K562 (cell line): ENCODE results near the gene PALMD. TPM values are rescaled to one million over a fixed set of nuclear protein-coding genes. Genes with fewer than 3 reads are reported as not detected.
A peak's percentile ranks its signal among the peaks of the same experiment; 100 is the strongest.

ENCODE experiments used
- BCOR ChIP-seq: fragments of 450-650 bp; IDR thresholded peaks from 2 replicates; pipeline ENCODE4 v1.6.1; 2016
- CBFB ChIP-seq: sonication (generic); formaldehyde crosslinking; IDR thresholded peaks from 2 replicates; pipeline ENCODE4 v1.4.0; 2020; ENCODE audit warnings: mild to moderate bottlenecking, missing genetic modification reagents
- HNRNPH1 ChIP-seq: fragments of 200-400 bp; formaldehyde crosslinking; optimal IDR thresholded peaks from 2 replicates; pipeline ENCODE3; 2017; ENCODE audit warnings: low read depth, mild to moderate bottlenecking, low read length, moderate library complexity
- HSF4 ChIP-seq: fragments of 250-450 bp; sonication (Bioruptor Pico); IDR thresholded peaks from 2 replicates; pipeline ENCODE4 v2.1.2; 2022; ENCODE audit warnings: mild to moderate bottlenecking, moderate library complexity, borderline replicate concordance
- MBD2 ChIP-seq: sonication (generic); IDR thresholded peaks from 2 replicates; pipeline ENCODE4 v1.6.1; 2016; ENCODE audit warnings: low read depth, borderline replicate concordance
- MEF2A ChIP-seq: IDR thresholded peaks from 2 replicates; pipeline ENCODE4 v1.6.1; 2011; ENCODE audit warnings: low read depth, mild to moderate bottlenecking, low read length, moderate library complexity; ENCODE audit not compliant: control insufficient read depth
- PRMT5 ChIP-seq: sonication (generic); formaldehyde crosslinking; IDR thresholded peaks from 2 replicates; pipeline ENCODE4 v1.5.0; 2020; ENCODE audit warnings: missing genetic modification reagents
- RBM15 ChIP-seq: fragments of 200-400 bp; formaldehyde crosslinking; IDR thresholded peaks from 2 replicates; pipeline ENCODE4 v1.6.1; 2018; ENCODE audit warnings: mild to moderate bottlenecking, low read length, moderate library complexity; ENCODE audit not compliant: insufficient read depth
- SMARCB1 ChIP-seq: IDR thresholded peaks from 2 replicates; pipeline ENCODE4 v1.6.1; 2011; ENCODE audit warnings: improper control_type of control experiment, low read depth; ENCODE audit not compliant: insufficient read length
- ZKSCAN3 ChIP-seq: fragments of 250-450 bp; sonication (Bioruptor Pico); IDR thresholded peaks from 2 replicates; pipeline ENCODE4 v1.4.0; 2020
- ZNF311 ChIP-seq: fragments of 250-450 bp; sonication (Bioruptor Pico); IDR thresholded peaks from 2 replicates; pipeline ENCODE4 v1.4.0; 2020; ENCODE audit warnings: mild to moderate bottlenecking, moderate library complexity
- ZNF696 ChIP-seq: fragments of 250-450 bp; sonication (Bioruptor Pico); conservative IDR thresholded peaks from 2 replicates; pipeline ENCODE4 v1.4.0; 2020; ENCODE audit warnings: mild to moderate bottlenecking, moderate library complexity
- polyA plus RNA-seq, 8 experiments: library from polyadenylated mRNA; depleted of rRNA in 4 of 8; stranded (reverse) in 5 of 8; unstranded in 3 of 8; fragments of >200 nt; fragmentation: Nextera tagmentation in 2 of 8; fragmentation: Illumina TruSeq in 1 of 8; extraction: Ambion mirVana in 2 of 8; extraction: Trizol in 1 of 8; gene quantifications; 2 replicates each; pipeline versions ENCODE4 v1.2.1 to v1.2.3, GENCODE V29; 2011 to 2014; ENCODE audit warnings: inconsistent platforms in 1 of 8, missing spikeins in 1 of 8
- total RNA-seq, 7 experiments: library from RNA; depleted of rRNA in 6 of 7; stranded (reverse); fragments of >200 nt in 6 of 7; fragmentation: Illumina TruSeq in 2 of 7; extraction: Trizol in 2 of 7; gene quantifications; 2 replicates each; pipeline versions ENCODE4 v1.2.1 to v1.2.3, GENCODE V29; 2011 to 2021; ENCODE audit warnings: low replicate concordance in 1 of 7
- TF ChIP-seq, protein P1 (sequence below): fragments of 450-650 bp; IDR thresholded peaks from 2 replicates; pipeline ENCODE4 v1.6.1; 2016; ENCODE audit warnings: mild to moderate bottlenecking, moderate library complexity
- TF ChIP-seq, protein P2 (sequence below): fragments of 250-450 bp; sonication (Bioruptor Pico); IDR thresholded peaks from 2 replicates; pipeline ENCODE4 v1.5.0; 2021; ENCODE audit warnings: mild to moderate bottlenecking, borderline replicate concordance
- TF ChIP-seq, protein P3 (sequence below): sonication (generic); formaldehyde crosslinking; IDR thresholded peaks from 2 replicates; pipeline ENCODE4 v1.8.1; 2023; ENCODE audit warnings: mild to moderate bottlenecking, missing genetic modification reagents, moderate library complexity

PALMD gene
- total and polyA plus RNA-seq, 9 of the 15 experiments (the other 6 are each of a cell fraction or from before 2014, with no cell fraction given), result 2.7 to 13.5 (median 5.4) TPM

DNA sequence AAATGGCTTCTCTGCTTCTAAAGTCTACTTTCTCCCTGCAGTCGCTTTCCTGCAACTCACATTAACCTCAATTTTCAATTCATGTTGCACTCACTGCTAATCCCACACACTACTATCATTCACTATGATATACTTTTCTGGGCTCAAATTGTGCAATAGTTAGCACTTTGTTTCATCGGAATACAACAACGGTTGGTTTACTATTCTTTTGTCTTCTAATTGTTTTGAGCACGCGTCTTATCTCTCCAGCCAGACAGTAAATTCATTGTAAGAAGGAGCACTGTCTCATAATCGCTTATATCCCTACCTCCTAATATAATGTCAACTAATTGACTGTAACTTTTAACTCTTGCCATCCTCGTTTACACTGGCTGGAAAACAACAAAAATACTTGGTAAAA, 3.9 kb upstream of the PALMD start (continued):
- TF ChIP-seq, protein P1, sequence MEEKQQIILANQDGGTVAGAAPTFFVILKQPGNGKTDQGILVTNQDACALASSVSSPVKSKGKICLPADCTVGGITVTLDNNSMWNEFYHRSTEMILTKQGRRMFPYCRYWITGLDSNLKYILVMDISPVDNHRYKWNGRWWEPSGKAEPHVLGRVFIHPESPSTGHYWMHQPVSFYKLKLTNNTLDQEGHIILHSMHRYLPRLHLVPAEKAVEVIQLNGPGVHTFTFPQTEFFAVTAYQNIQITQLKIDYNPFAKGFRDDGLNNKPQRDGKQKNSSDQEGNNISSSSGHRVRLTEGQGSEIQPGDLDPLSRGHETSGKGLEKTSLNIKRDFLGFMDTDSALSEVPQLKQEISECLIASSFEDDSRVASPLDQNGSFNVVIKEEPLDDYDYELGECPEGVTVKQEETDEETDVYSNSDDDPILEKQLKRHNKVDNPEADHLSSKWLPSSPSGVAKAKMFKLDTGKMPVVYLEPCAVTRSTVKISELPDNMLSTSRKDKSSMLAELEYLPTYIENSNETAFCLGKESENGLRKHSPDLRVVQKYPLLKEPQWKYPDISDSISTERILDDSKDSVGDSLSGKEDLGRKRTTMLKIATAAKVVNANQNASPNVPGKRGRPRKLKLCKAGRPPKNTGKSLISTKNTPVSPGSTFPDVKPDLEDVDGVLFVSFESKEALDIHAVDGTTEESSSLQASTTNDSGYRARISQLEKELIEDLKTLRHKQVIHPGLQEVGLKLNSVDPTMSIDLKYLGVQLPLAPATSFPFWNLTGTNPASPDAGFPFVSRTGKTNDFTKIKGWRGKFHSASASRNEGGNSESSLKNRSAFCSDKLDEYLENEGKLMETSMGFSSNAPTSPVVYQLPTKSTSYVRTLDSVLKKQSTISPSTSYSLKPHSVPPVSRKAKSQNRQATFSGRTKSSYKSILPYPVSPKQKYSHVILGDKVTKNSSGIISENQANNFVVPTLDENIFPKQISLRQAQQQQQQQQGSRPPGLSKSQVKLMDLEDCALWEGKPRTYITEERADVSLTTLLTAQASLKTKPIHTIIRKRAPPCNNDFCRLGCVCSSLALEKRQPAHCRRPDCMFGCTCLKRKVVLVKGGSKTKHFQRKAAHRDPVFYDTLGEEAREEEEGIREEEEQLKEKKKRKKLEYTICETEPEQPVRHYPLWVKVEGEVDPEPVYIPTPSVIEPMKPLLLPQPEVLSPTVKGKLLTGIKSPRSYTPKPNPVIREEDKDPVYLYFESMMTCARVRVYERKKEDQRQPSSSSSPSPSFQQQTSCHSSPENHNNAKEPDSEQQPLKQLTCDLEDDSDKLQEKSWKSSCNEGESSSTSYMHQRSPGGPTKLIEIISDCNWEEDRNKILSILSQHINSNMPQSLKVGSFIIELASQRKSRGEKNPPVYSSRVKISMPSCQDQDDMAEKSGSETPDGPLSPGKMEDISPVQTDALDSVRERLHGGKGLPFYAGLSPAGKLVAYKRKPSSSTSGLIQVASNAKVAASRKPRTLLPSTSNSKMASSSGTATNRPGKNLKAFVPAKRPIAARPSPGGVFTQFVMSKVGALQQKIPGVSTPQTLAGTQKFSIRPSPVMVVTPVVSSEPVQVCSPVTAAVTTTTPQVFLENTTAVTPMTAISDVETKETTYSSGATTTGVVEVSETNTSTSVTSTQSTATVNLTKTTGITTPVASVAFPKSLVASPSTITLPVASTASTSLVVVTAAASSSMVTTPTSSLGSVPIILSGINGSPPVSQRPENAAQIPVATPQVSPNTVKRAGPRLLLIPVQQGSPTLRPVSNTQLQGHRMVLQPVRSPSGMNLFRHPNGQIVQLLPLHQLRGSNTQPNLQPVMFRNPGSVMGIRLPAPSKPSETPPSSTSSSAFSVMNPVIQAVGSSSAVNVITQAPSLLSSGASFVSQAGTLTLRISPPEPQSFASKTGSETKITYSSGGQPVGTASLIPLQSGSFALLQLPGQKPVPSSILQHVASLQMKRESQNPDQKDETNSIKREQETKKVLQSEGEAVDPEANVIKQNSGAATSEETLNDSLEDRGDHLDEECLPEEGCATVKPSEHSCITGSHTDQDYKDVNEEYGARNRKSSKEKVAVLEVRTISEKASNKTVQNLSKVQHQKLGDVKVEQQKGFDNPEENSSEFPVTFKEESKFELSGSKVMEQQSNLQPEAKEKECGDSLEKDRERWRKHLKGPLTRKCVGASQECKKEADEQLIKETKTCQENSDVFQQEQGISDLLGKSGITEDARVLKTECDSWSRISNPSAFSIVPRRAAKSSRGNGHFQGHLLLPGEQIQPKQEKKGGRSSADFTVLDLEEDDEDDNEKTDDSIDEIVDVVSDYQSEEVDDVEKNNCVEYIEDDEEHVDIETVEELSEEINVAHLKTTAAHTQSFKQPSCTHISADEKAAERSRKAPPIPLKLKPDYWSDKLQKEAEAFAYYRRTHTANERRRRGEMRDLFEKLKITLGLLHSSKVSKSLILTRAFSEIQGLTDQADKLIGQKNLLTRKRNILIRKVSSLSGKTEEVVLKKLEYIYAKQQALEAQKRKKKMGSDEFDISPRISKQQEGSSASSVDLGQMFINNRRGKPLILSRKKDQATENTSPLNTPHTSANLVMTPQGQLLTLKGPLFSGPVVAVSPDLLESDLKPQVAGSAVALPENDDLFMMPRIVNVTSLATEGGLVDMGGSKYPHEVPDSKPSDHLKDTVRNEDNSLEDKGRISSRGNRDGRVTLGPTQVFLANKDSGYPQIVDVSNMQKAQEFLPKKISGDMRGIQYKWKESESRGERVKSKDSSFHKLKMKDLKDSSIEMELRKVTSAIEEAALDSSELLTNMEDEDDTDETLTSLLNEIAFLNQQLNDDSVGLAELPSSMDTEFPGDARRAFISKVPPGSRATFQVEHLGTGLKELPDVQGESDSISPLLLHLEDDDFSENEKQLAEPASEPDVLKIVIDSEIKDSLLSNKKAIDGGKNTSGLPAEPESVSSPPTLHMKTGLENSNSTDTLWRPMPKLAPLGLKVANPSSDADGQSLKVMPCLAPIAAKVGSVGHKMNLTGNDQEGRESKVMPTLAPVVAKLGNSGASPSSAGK, result peak; percentile 15; the same call in 1 of the 2 replicates
- no peak for TF ChIP-seq MBD2
- TF ChIP-seq, protein P2, sequence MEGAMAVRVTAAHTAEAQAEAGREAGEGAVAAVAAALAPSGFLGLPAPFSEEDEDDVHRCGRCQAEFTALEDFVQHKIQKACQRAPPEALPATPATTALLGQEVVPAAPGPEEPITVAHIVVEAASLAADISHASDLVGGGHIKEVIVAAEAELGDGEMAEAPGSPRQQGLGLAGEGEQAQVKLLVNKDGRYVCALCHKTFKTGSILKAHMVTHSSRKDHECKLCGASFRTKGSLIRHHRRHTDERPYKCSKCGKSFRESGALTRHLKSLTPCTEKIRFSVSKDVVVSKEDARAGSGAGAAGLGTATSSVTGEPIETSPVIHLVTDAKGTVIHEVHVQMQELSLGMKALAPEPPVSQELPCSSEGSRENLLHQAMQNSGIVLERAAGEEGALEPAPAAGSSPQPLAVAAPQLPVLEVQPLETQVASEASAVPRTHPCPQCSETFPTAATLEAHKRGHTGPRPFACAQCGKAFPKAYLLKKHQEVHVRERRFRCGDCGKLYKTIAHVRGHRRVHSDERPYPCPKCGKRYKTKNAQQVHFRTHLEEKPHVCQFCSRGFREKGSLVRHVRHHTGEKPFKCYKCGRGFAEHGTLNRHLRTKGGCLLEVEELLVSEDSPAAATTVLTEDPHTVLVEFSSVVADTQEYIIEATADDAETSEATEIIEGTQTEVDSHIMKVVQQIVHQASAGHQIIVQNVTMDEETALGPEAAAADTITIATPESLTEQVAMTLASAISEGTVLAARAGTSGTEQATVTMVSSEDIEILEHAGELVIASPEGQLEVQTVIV (CRISPR knock-in tag), result no peak; the same call in 1 of the 2 replicates
- TF ChIP-seq CBFB (CRISPR knock-in tag), result no peak
- TF ChIP-seq ZNF696, result no peak
- no peak for TF ChIP-seq PRMT5
- TF ChIP-seq HNRNPH1, result no peak
- TF ChIP-seq, protein P3, sequence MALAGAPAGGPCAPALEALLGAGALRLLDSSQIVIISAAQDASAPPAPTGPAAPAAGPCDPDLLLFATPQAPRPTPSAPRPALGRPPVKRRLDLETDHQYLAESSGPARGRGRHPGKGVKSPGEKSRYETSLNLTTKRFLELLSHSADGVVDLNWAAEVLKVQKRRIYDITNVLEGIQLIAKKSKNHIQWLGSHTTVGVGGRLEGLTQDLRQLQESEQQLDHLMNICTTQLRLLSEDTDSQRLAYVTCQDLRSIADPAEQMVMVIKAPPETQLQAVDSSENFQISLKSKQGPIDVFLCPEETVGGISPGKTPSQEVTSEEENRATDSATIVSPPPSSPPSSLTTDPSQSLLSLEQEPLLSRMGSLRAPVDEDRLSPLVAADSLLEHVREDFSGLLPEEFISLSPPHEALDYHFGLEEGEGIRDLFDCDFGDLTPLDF, result no peak
- TF ChIP-seq BCOR, result no peak
- no peak for TF ChIP-seq MEF2A
- no peak for TF ChIP-seq ZNF311 (CRISPR knock-in tag)
- no peak for TF ChIP-seq ZKSCAN3 (CRISPR knock-in tag)
- TF ChIP-seq SMARCB1, result no peak
- TF ChIP-seq RBM15, result no peak
- TF ChIP-seq HSF4, result no peak
